ENCODE results near the gene GPC6.

GRCh38 chr13:93689333-93689732 lies 462.7 kb downstream of the GPC6 start:
- TF ChIP-seq CTCF (conservative IDR thresholded peaks at IDR 0.05; ENCODE audit: low read length) (no peak), EZH2phosphoT487 (IDR thresholded peaks at IDR 0.05; ENCODE audit: borderline replicate concordance, low read depth, low read length) (no peak)

Measured in OCI-LY7 (cell line).